Natural killer cell (primary cell): ENCODE data around the gene KLF3. TPM values are rescaled to one million over a fixed set of nuclear protein-coding genes. Genes with fewer than 3 reads are reported as not detected.

Experiments used
- ATAC-seq, 3 donors: fragments of 150-1000 bp in 2 of 3; fragments of 200-7000 bp in 1 of 3; cut with Tn5 transposase; 1 replicate in 1 of 3; 2 replicates in 2 of 3; pipeline ENCODE4 v1.10.0; 2021; ENCODE audit warnings: mild to moderate bottlenecking in 2 of 3, moderate library complexity in 2 of 3
- DNase-seq, 2 donors: peaks; one replicate each; pipeline versions ENCODE4 v3.0.0 to v3.0.0-alpha.2; 2013 to 2021; ENCODE audit warnings: mixed read lengths in 1 of 2
- H3K27ac ChIP-seq: one replicate; pipeline ENCODE4 v1.5.1; 2013; ENCODE audit warnings: mild to moderate bottlenecking, low read length
- H3K27me3 ChIP-seq: one replicate; pipeline ENCODE4 v1.6.1; 2013; ENCODE audit warnings: low read length; ENCODE audit not compliant: control insufficient read depth, insufficient read depth
- H3K36me3 ChIP-seq: one replicate; pipeline ENCODE4 v1.6.1; 2013; ENCODE audit warnings: low read length; ENCODE audit not compliant: control insufficient read depth, insufficient read depth
- H3K4me1 ChIP-seq: one replicate; pipeline ENCODE4 v1.6.1; 2013; ENCODE audit warnings: low read length; ENCODE audit not compliant: control insufficient read depth, insufficient read depth
- H3K4me3 ChIP-seq: one replicate; pipeline ENCODE4 v1.5.1; 2013; ENCODE audit warnings: low read length
- H3K9me3 ChIP-seq: one replicate; pipeline ENCODE4 v1.6.1; 2013; ENCODE audit warnings: low read length; ENCODE audit not compliant: control insufficient read depth, insufficient read depth
- H3K27ac Mint-ChIP-seq, 2 donors: one replicate each; pipeline ENCODE4 v1.8.0; 2022; ENCODE audit warnings: mild to moderate bottlenecking in 2 of 2, mixed read lengths in 2 of 2, moderate library complexity in 1 of 2
- H3K27me3 Mint-ChIP-seq, 2 donors: one replicate each; pipeline ENCODE4 v1.8.0; 2022; ENCODE audit warnings: low read depth in 2 of 2, mixed read lengths in 2 of 2
- H3K36me3 Mint-ChIP-seq: one replicate; pipeline ENCODE4 v1.8.0; 2022; ENCODE audit warnings: mixed read lengths
- H3K4me1 Mint-ChIP-seq, 2 donors: one replicate each; pipeline ENCODE4 v1.8.0; 2022; ENCODE audit warnings: mixed read lengths in 2 of 2
- H3K4me3 Mint-ChIP-seq: one replicate; pipeline ENCODE4 v1.8.0; 2022; ENCODE audit warnings: mild to moderate bottlenecking, moderate library complexity, mixed read lengths
- H3K9me3 Mint-ChIP-seq, 2 donors: one replicate each; pipeline ENCODE4 v1.8.0; 2022; ENCODE audit warnings: mixed read lengths in 2 of 2
- WGBS: methylation state at CpG from one replicate; pipeline ENCODE4 v1.1.7; 2013; ENCODE audit warnings: missing lambda C conversion rate; ENCODE audit not compliant: insufficient coverage; 5-methylcytosine and 5-hydroxymethylcytosine counted together
- intact Hi-C: fragments of 100-400 bp; cut with micrococcal nuclease; formaldehyde crosslinking; loops from one replicate; pipeline ENCODE4 v1.14.2; 2022
- total RNA-seq, 4 donors: library from RNA; stranded (reverse); fragments of 120-200 nt in 1 of 4; gene quantifications; one replicate each; pipeline versions ENCODE4 v1.2.3 to v1.2.4, GENCODE V29; 2013 to 2022
- TF ChIP-seq, protein P1 (sequence below): fragments of 200-600 bp; IDR thresholded peaks from one replicate; pipeline ENCODE4 v1.8.0; 2022; ENCODE audit warnings: antibody characterized with exemption

The KLF3 gene
- total RNA-seq, 3 donors from 2014 or later (not counting 1 experiment from before 2014, with no cell fraction given) = 109 to 114 (median 112) TPM

DNA sequence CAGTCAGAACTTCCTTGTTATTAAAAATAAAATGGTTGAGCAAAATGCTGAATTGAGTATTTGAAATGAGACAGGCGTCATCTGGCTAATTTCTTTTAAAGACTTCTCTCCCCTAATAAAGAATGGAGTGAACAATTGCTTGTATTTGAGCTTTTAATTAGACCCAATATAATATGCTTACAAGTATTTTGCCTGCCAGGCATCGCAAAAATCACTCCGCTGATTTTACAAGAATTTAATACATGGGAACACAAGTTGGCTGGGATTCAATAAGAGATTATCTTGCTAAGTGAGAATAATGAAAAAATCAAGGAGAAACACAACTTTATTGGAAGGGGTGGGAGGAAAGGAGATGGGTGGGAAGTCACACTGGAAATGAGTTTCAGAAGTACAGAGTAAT lies 52.3 kb downstream of the KLF3 start:
- H3K9me3 Mint-ChIP-seq = peaks cover 4 to 11% of the 10 kb centered on the region in 2 donors
- no peaks in the 10 kb centered on the region for H3K27me3 Mint-ChIP-seq
- Histone ChIP-seq H3K36me3 (no peaks in the 10 kb centered on the region), H3K9me3 (peaks cover 8% of the 10 kb centered on the region), H3K4me1 (no peaks in the 10 kb centered on the region), H3K27ac (no peak overlapping the region), H3K27me3 (no peaks in the 10 kb centered on the region), H3K4me3 (no peak overlapping the region)
- peaks cover 14% of the 10 kb centered on the region for H3K36me3 Mint-ChIP-seq
- no peak overlapping the region for H3K27ac Mint-ChIP-seq
- intact Hi-C loops = no loop called here
- no peak for ATAC-seq
- no peaks in the 10 kb centered on the region for H3K4me1 Mint-ChIP-seq
- TF ChIP-seq, protein P1, sequence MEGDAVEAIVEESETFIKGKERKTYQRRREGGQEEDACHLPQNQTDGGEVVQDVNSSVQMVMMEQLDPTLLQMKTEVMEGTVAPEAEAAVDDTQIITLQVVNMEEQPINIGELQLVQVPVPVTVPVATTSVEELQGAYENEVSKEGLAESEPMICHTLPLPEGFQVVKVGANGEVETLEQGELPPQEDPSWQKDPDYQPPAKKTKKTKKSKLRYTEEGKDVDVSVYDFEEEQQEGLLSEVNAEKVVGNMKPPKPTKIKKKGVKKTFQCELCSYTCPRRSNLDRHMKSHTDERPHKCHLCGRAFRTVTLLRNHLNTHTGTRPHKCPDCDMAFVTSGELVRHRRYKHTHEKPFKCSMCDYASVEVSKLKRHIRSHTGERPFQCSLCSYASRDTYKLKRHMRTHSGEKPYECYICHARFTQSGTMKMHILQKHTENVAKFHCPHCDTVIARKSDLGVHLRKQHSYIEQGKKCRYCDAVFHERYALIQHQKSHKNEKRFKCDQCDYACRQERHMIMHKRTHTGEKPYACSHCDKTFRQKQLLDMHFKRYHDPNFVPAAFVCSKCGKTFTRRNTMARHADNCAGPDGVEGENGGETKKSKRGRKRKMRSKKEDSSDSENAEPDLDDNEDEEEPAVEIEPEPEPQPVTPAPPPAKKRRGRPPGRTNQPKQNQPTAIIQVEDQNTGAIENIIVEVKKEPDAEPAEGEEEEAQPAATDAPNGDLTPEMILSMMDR = no peak
- WGBS = 100% methylated on average over 2 of the region's 3 CpGs
- H3K4me3 Mint-ChIP-seq = no peak overlapping the region
- no peak for DNase-seq

DNA sequence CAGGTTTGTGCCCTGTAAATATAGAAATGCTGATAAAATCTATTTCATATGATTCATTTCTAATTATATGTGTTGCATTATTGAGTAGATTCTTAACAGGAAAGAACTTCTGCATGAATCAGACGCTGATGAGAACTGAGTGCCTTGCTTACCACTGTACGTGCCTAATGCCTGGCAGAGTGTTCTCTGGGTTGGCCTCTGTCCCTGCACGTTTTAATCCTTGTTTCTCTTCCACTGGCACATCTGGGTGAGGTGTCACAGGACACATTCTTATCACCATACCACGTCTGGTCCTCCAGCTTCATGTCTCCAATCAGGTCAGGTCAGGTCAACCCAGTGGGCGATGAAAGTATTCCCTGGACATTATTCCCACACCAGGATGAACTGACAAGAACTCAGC lies 53.6 kb downstream of the KLF3 start:
- TF ChIP-seq, protein P1 = no peak
- H3K27ac ChIP-seq = no peak overlapping the region
- Mint-ChIP-seq H3K36me3 (peaks cover 6% of the 10 kb centered on the region), H3K4me3 (no peak overlapping the region), H3K9me3 (peaks cover 2 to 6% of the 10 kb centered on the region in 2 donors), H3K4me1 (no peaks in the 10 kb centered on the region), H3K27me3 (no peaks in the 10 kb centered on the region), H3K27ac (no peak overlapping the region)
- H3K9me3 ChIP-seq = peaks cover 3% of the 10 kb centered on the region
- no peak overlapping the region for H3K4me3 ChIP-seq
- DNase-seq (no peak), ATAC-seq (no peak)
- intact Hi-C loops = no loop called here
- no peaks in the 10 kb centered on the region for H3K27me3 ChIP-seq
- no peaks in the 10 kb centered on the region for H3K4me1 ChIP-seq
- WGBS = 84% methylated on average over 5 of the region's 5 CpGs
- H3K36me3 ChIP-seq = no peaks in the 10 kb centered on the region

DNA sequence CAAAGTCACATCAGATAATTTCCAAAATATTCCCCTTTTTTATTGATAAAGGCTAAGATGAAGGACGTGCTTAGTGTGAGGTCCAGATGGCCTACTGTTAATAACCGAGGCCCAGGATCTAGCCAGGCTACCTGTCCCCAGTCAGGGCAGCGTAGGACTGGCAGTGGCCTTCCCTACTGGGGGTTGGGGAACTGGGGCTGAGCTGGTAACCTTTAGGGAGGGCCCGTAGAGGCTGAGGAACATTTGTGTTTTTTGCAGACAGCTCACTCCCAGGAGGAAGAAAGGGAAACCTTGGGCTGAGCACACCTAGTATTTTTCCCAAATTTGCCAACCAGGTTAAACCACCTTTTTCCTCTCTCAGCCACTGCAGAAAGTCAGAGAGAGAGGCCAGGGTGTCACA lies 59.1 kb downstream of the KLF3 start:
- no peaks in the 10 kb centered on the region for H3K9me3 ChIP-seq
- H3K27me3 ChIP-seq = no peaks in the 10 kb centered on the region
- H3K36me3 ChIP-seq = no peaks in the 10 kb centered on the region
- Mint-ChIP-seq H3K36me3 (no peaks in the 10 kb centered on the region), H3K4me1 (peaks cover 8 to 9% of the 10 kb centered on the region in 2 donors), H3K9me3 (no peaks in the 10 kb centered on the region), H3K27me3 (no peaks in the 10 kb centered on the region), H3K4me3 (no peak overlapping the region), H3K27ac (no peak overlapping the region)
- no peak overlapping the region for H3K27ac ChIP-seq
- intact Hi-C loops = no loop called here
- peaks cover 4% of the 10 kb centered on the region for H3K4me1 ChIP-seq
- TF ChIP-seq, protein P1 = no peak
- WGBS = 85% methylated on average over 4 of the region's 4 CpGs
- DNase-seq (no peak), ATAC-seq (no peak)
- no peak overlapping the region for H3K4me3 ChIP-seq

DNA sequence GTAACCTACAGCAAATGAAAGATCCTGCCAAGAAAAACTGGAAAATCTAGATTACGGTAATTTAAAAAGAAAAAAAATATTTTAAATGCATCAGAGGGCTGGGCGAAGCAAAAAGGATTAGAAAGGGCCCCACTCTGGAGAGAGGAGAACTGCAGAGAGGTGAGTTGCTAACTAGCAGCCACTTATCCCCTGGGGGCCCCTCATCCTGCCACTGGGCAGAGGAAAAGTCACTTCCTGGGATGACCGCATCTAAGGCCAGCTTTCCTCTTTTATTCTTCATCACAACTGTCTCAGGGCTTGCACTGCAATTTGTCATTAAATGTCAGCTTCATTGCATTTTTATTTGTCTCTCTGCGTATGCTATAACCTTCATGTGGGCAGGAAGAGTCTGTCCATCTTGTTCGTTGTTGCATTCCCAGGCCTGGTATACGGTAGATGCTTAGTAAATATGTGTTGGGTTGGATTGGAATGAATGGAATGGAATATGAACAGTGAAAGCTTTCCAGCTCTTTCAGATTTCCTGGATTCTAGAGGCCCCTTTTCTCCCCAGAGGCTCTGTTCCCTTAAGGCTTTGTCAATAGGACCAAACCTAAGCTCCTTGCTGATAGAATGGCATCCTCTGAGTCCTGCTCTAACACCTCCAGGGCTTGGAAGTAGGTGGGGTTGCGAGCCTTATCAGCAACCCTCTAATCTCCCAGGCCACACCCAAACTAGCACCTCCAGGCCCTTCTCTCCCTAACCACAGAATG lies 59.9 kb downstream of the KLF3 start:
- Histone ChIP-seq H3K27me3 (no peaks in the 10 kb centered on the region), H3K36me3 (no peaks in the 10 kb centered on the region), H3K9me3 (no peaks in the 10 kb centered on the region), H3K27ac (no peak overlapping the region), H3K4me1 (peaks cover 12% of the 10 kb centered on the region), H3K4me3 (no peak overlapping the region)
- intact Hi-C loops = no loop called here
- Mint-ChIP-seq H3K36me3 (no peaks in the 10 kb centered on the region), H3K9me3 (no peaks in the 10 kb centered on the region), H3K4me3 (no peak overlapping the region), H3K27me3 (no peaks in the 10 kb centered on the region), H3K27ac (no peak overlapping the region), H3K4me1 (peaks cover 16 to 17% of the 10 kb centered on the region in 2 donors)
- DNase-seq (no peak), ATAC-seq (no peak)
- TF ChIP-seq, protein P1 = no peak
- 84% methylated on average over 7 of the region's 7 CpGs for WGBS
